Breast epithelium (tissue), 3 donors: Measurements from ENCODE around the gene ROPN1L.

ENCODE experiments used
- POLR2A ChIP-seq: fragments of 450-650 bp; IDR thresholded peaks from one replicate; pipeline ENCODE4 v1.6.1; 2016; ENCODE audit warnings: antibody characterized with exemption, mild to moderate bottlenecking, moderate library complexity
- POLR2AphosphoS5 ChIP-seq, 3 donors: sonication (generic); formaldehyde crosslinking; IDR thresholded peaks; one replicate each; pipeline ENCODE4 v1.6.1; 2017; ENCODE audit warnings: antibody characterized with exemption in 3 of 3
- TF ChIP-seq, protein P1 (sequence below), 3 donors: fragments of 450-650 bp; IDR thresholded peaks; one replicate each; pipeline ENCODE4 v1.5.1; 2016 to 2017; ENCODE audit warnings: antibody characterized with exemption in 3 of 3, mild to moderate bottlenecking in 3 of 3, moderate library complexity in 3 of 3

DNA sequence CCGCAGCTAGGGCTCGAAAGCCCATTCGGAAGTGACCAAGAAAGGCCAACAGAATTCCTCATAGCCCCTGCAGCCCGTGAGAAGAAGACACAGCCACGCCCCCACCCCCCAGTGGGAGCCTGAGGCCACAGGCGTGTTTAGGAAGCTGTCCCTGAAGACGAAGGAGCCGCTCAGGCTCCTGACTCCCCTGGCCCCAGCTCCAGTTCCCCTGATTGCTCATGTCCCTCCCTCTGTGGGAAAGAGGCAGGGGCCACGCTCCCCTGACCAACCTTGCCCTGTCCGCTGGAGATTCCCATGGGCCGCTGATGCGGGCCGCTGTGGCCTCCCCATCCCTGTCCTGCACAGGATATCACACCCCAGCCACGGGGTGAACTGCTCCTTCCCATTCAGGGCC is 13.6 kb downstream of the ROPN1L start:
- TF ChIP-seq POLR2A (no peak), POLR2AphosphoS5 (IDR thresholded peaks at IDR 0.05) (no peak)
- TF ChIP-seq, protein P1, sequence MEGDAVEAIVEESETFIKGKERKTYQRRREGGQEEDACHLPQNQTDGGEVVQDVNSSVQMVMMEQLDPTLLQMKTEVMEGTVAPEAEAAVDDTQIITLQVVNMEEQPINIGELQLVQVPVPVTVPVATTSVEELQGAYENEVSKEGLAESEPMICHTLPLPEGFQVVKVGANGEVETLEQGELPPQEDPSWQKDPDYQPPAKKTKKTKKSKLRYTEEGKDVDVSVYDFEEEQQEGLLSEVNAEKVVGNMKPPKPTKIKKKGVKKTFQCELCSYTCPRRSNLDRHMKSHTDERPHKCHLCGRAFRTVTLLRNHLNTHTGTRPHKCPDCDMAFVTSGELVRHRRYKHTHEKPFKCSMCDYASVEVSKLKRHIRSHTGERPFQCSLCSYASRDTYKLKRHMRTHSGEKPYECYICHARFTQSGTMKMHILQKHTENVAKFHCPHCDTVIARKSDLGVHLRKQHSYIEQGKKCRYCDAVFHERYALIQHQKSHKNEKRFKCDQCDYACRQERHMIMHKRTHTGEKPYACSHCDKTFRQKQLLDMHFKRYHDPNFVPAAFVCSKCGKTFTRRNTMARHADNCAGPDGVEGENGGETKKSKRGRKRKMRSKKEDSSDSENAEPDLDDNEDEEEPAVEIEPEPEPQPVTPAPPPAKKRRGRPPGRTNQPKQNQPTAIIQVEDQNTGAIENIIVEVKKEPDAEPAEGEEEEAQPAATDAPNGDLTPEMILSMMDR (IDR thresholded peaks at IDR 0.05): no peak
